HG03457 (cell line): ENCODE data around the gene CDH23.

Experiments used
- ATAC-seq: cut with Tn5 transposase; IDR thresholded peaks from one replicate; pipeline ENCODE4 v1.9.1; 2021; ENCODE audit warnings: moderate number of reproducible peaks; ENCODE audit not compliant: unreplicated experiment

CDH23 gene

DNA sequence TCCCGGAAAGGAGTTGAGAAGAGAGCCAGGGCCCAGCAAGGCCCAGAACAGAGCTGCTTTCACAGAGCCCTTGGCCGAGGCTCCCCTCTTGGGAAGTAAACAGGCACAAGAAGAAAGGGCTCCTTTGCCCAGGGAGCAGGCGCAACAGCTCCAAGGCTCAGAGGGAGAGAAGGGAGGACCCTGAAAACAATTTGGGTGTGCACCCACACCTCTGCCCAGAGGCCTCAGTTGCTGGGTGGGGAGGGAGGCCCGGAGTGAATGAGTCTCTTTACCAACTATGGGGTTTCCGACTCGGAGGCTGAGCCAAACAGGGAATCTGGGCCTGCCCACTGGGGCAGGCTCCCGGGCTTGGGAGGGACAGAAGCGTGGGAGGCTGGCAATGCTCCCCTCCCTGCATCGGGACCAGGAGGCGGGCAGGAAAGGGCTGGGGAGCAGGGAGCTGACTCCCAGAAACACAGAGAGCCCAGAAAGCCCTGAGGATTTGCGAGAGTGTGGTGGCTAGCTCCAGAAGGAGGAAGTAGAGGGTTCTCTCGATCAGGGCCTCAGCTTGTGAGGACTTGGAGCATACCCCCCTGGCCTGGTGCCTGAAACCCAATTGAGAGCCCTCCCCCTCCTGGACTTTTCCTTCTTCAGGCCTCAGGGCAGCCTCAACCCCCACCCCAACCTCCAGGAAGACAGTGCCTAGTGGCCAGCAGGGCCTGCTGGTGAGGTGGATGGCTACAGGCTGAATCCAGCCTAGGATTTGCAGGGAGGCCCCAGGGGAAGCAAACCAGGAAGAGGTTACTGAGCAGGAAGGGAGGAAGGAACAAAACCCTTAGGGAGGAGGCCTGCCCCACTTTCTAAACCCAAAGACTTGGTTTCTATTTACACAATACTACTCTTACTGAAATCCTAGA lies 316.7 kb downstream of the CDH23 start:
- no peak for ATAC-seq

DNA sequence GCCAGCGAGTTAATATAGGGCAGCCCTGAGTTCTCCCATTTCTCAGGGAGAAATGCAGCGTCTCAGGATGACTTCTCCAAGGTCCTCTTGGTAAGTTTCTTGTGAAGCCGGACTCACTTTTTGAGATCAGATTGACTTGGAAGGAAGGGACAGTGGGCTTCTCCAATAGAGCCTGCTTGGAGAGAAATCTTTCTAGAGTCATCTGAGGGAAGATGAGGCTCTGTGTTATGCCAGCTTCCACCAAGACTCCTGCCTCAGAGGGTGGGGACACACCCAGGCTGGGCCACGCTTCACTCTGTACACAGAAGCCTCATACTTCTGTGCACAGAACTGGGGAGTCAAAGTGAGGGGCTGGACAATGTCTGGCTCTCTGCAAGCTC lies 317.3 kb downstream of the CDH23 start:
- no peak for ATAC-seq

DNA sequence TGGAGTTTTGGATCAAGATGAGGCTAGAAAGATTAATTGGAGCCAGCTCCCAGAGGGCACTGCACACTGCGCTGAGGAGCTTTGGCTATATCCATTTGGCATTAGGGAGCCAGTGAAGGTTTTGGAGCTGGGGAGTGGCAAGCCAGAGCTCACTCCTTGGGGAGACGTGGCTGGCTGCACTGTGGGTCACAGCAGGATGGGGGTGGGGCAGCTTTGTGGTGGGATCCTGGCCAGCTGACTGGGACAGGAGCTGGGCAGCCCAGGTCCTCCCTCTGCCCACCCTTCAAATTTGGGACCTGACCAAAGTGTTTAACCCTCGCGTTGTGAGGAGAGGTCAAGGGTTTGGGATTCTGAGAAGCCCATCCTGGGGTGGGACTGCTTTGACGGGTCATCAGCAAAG lies 317.9 kb downstream of the CDH23 start:
- no peak for ATAC-seq

DNA sequence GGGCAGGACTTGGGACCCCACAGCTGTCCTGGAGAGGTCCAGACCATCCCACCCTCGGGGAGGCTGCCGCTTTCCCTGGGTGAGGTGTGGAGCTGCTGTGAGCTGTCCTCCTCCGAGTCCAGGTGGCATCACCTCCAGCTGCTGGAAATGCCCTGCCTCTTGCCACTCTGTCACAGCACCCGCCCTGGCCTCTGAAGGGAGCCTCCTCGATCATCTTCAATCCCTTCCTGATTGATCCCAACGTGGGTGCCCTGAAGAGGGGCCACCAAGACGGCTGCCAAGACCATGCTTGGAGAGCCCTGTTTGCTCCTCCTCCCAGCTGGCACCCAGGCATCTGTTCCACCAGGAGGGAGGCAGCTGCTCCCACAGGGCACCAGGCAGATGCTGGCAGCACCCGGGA lies 318.3 kb downstream of the CDH23 start:
- ATAC-seq = no peak

DNA sequence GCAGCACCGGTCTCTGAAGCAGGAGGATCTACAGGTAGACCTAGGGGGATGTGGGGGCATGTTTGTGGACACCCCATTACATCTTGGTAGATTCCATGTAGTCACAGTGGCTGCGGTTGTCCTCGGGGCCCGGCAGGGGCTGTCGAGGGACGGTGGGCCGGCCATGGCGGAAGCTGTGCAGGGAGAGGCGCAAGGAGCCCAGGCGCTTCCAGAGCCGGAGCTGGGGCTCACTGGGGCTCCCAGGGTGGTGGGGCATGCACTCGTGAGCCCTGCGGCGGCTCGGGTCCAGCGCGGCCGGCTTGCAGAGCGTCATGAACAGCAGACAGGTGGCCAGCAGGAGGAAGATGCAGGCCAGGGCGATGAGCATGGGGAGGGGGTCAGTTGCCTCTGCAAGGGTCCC lies 319.1 kb downstream of the CDH23 start:
- ATAC-seq = no peak

DNA sequence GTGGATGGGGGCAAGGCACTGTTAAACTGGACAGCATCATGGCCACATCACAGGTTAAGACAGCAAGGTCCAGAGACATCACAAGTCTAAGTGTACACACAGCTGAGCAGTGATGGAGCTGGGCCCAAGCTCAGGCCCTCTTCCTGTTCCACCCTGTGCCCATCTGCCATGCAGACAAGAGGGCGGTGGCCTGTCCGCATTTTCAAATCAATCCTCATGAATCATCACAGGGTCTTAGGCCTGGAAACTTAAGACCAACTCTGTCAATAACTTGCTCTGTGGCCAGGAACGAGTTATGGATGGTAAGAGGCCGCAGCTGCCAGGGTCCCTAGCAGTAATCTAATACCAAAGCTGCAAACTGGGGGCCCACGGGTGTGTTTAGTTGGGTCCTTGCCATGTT lies 319.7 kb downstream of the CDH23 start:
- no peak for ATAC-seq

DNA sequence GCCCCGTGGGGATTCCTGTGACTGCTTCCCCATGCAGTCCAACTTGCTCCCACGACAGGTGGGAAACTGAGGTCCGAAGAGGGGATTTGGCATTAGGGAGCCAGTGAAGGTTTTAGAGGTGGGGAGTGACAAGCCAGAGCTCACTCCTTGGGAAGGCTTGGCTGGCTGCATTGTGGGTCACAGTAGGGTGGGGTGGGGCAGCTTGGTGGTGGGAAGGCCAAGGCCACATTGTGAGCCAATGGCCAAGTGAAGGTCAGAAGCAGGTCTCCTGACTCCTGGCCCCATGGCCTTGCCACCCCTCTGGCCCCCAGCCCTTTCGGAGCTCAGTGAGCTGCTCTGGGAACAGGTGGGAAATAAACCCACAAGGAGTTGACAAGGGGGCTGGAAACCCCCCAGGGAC lies 320.3 kb downstream of the CDH23 start:
- no peak for ATAC-seq

DNA sequence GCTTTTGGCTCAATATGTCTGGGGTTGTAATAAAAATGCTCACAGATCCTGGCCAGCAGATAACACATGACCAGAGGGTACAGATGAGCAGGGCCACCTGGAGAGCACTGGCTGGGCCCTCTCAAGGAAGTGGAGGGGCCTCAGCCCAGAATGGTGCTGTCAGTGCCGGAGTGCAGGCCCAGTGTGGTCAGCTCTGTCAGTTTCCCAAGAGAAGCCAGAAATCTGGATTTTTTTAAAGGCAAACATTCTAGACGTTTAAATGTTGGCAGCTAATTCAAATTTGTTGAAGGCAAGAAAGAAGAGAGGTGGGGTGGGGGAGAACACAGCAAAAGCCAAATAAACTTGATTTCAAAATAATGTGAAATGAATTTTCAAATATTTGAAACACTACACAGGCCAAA lies 320.8 kb downstream of the CDH23 start:
- no peak for ATAC-seq

DNA sequence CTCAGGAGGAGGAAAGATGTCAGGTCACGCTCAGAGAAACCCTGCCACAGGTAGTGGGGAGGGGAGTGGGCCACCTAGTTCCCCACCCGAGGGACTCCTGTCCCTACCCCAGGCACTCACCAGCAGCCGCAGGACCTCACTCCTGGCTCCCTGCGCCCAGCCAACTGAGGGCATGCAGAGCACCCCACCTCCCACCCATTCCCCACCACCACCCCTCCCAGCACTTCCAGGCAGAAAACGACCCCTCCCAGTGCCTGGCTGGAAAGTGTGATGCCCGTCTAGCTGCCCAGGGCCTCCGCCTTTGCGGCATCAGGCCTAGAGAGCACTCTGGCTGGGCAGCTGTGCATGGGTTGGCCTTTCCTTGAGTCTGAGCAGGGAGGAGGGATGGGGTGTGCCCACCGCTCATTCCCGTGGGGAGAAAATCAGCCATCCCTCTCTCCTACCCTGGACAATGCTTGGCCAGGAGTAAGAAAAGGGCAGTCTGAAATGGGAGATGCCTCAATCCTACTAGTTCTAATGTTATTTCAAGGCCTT lies 321.5 kb downstream of the CDH23 start:
- no peak for ATAC-seq

DNA sequence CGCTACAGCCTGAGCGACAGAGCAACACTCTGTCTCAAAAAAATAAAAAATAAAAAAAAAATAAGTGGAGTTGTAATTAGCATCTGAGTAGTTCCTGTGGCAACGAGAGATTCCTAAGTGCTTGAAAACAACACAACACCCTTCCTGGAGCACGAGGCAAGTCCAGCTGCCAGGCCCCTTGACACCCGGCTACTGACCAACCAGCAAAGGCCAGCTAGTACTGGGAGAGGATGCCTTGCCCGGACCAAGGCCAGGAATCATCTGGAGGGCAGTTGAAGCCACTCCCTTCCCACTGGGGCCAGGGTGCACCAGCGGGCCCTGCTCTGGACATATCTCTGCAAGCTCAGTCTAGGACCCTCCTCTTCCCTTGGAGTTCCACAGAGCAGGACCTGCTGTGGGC lies 322.3 kb downstream of the CDH23 start:
- ATAC-seq = no peak

DNA sequence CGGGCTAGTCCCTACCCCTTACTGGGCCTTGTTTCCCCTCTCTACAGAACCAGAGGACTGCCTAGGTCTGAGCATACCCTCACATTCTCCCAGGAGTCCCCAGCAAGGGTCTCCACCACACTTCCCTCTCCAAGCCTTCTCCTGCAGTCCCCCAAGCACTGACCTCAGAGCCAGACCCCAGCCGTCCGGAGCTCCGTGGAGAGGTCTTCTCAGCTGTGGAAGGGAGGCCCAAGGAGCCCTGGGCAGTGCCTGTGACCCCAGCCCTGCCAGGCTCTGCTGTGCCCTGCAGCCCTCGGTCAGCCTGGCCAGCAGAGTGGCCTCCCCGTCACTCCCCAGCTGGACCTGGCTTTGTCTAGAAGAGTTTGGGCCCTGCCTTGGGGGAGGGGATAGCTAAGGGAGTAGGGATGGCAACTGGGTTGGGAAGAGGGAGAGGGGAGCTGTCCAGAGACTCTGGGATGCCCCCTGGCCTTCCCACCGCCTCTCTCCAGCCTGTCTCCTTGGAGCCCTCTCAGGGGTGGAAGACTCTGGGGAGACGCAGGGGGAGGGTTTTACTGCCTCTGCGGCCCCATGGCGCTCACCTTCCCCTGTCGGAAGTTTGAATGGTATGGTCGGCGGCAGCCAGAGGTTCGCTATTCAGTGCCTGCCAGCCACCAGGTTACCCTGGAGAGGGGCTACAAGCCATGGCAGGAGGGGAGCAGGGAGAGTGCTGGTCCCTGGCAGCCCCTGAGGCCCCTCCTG lies 322.9 kb downstream of the CDH23 start, which contains the start of gene C10orf105:
Gene C10orf105 (minus strand): TSS at position 315 of the 738 bp plus-strand sequence. CDS start 3,441 bp downstream, outside the sequence.
- ATAC-seq = no peak

DNA sequence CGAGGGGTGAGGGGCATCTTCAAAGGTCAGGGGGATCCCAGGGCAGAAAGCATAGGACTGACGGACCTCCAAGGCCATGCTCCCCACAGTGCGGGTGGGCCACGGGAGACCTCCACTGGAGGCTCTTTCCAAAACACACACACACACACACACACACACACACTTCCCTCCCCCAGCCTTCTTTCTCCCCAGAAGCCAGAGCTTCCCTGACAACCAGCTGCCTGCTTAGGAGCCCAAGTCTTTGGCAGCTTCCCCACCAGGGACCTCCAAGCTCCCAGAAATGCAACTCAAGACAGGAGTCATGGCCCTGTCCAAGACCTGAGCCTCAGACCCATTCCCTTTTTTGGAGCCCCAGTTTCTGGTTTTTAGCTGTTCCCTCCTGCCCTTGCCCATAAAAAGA lies 323.6 kb downstream of the CDH23 start:
- ATAC-seq = no peak

DNA sequence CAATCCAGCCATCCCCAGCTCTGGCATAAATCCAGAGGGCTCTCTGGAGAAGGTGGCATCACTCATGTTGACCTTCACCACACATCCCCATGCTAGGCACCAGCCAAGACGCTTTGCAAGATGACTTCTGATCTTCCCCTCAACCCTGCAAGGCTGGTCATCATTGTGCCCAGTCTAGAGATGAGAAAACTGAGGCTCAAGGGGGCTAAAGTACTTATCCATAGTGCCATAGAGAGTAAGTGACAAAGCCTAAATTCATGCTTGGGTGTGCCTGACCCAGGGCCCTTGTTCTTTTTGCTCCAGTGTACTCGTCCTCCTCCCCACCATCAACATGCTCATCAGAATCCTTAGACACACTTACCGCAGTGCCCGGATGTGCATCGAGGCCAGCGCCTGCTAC lies 324.6 kb downstream of the CDH23 start:
- no peak for ATAC-seq

DNA sequence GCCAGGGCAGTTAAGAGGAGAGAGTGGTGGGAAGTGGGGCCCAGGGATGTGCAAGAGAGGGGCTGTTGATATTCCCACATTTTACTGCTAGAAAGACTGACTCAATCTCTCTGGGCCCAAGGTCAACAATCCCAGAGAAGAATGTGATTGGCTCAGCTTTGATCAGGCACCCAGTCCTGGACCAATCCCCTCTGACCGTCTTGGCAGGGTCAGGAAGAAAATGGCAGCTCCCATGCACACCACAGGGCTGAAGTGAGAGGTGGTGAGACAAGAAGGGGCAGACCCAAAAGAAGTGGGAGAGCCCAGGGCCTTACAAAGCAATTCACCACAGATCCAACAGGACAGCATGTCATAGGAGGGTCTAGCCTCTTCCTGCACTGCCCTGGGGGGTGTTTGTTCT lies 326.1 kb downstream of the CDH23 start:
- no peak for ATAC-seq

DNA sequence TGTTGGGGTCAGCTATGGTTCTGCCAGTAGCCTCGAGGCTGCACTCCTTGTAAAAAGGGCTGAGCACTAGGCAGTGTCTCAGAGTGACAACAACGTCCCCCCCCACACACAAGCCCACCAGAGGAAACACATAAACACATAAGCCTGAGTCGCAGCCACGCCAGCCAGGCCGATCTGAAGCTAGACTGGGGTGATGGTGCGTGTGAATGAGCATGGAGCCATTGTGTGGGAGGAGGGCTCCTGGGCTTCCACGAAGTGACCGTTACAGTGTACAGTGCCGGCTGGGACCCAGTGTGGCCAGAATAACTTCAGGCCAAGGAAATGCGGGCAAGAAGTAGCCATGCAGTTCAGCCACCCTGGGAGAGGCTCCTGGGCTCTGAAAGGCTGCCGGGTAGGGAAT lies 326.6 kb downstream of the CDH23 start:
- ATAC-seq = no peak

DNA sequence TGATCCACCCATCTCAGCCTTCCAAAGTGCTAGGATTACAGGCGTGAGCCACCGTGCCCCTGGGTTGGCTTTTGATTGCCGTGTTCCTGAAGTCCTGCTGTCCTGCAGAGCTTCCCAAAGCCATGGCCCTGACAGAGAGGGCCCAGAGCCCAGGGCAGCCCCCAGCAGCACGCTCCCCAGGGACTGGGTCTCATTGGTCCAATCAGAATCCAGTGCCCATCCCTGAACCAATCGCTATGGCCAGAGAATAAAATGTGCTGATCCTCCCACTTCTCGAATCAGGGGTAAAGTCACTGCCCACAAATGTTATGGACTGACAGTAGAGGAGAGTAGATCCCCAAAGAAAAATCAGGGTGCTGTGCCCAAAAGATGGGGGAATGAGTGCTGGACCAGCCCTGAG lies 327.8 kb downstream of the CDH23 start:
- ATAC-seq = no peak

DNA sequence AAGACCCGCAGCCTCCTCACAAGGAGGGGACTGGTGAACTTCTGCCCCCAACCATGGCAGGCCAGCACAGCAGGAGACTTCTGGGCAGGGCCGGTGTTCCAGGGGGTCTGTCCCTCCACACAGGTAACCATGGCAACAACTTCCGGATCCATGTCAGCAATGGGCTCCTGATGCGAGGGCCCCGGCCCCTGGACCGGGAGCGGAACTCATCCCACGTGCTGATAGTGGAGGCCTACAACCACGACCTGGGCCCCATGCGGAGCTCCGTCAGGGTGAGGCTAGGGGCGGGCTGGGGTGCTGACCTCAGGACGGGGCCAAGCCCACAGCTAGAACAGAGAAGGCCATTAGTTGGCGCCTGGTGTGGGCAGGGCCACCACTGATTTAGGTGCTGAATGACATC lies 328.5 kb downstream of the CDH23 start:
- no peak for ATAC-seq

DNA sequence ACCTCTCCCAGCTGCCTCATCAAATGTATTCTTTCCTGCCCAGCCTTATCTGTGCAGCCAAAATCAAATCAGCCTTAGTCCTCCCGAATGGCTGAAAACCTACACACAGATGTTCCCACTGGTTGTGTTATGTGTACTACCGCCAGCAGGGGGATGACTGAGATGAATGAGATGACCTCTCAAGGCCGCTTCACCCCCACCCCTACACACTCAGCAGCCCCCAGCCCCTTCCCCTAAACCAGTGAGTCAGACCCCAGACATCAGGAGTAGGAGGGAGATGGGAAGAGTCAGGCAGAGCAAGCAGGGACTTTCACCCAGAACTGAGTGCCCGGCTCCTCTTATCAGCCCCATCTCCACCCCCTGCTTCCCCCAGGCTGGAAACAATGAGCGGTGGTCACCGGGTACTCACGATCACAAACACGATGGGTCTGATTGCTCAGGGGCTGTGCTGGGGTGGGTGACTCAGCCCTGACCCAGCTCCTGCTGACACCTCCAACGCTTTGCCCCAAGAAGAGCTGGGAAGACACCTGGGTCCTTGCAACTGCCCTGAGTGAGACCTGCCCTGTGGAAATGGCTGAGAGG lies 329.4 kb downstream of the CDH23 start:
- ATAC-seq = no peak

DNA sequence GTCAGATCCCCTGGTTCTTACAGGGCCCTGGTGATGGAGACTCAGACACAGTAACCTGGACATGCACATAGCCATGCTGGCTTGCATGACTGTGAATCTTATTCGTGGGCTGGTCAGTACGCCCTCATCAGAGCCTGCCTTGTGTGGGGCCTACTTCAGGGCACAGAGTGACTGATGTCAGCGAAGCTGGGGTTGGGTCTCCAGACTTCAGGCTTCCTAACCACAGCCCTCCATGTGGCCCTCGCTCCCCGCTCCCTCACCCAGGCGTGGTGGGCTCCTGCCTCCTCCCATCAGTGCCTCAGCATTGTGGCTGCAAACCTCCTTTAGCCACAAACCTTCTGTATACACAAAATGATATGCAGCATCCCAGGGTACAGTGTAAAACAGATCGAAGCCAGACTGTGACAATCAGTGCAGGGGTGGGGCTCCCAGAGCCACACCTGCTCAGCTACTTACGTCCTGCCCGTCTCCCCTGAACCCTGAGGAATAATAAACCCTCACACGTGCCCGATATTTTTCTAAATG lies 329.9 kb downstream of the CDH23 start:
- ATAC-seq = no peak

DNA sequence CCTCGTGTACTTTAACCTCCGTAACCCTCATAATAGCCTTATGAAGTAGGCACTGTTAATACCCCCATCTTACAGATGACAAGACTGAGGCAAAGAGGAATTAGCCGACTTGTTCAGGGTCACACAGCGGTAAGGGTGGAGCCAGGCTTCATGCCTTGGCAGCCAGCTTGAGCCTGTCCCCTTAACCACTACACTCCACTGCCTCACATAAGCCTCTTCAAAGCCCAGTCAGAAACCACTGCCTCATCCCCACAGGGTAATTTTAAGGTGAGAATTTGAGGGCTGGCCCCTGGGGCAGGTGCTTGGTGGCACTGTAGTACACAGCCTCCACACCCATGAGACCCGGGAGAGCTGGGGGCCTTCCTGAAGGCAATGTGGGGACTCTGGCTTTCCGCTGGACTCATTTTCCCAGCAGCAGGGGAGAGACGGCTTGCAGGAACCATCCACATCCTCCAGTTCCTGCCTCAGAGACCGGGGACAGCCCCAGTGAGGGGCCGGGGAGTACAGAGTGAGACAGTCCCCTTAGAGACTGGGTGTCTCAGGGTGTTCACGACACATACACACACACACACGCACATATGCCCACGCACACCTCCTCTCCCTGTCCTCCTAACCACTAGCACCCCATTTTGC lies 330.5 kb downstream of the CDH23 start:
- no peak for ATAC-seq
